ENCODE results near the gene EVPL.
"Not testable (repeated sequence)": the region's sequence is repeated elsewhere in the genome, so short reads cannot be mapped to it uniquely, and the experiment has no call there.

The EVPL gene

GRCh38 chr17:76048025-76048605, 21.0 kb upstream of the EVPL start:
- DNase-seq = no peak

GRCh38 chr17:76046064-76046463, 19.0 kb upstream of the EVPL start:
- no peak for DNase-seq

- DNase-seq = not testable (repeated sequence)
These were observed 17.4 kb upstream of the EVPL start for GRCh38 chr17:76044475-76045007.

- DNase-seq = not testable (repeated sequence)
These were observed 15.8 kb upstream of the EVPL start for GRCh38 chr17:76042868-76043267.

- DNase-seq = no peak
These were observed 13.3 kb upstream of the EVPL start for GRCh38 chr17:76040376-76040775.

- DNase-seq = no peak
These were observed 12.0 kb upstream of the EVPL start for GRCh38 chr17:76039121-76039520.

- no peak for DNase-seq
These were observed 10.9 kb upstream of the EVPL start for GRCh38 chr17:76038050-76038449.

- DNase-seq = no peak
These were observed 9.6 kb upstream of the EVPL start for GRCh38 chr17:76036497-76037261.

GRCh38 chr17:76034428-76035350, 7.6 kb upstream of the EVPL start:
- no peak for DNase-seq

- DNase-seq = no peak
These were observed 6.0 kb upstream of the EVPL start for GRCh38 chr17:76033139-76033538.

GRCh38 chr17:76032780-76033108, 5.6 kb upstream of the EVPL start:
- DNase-seq = no peak

GRCh38 chr17:76032073-76032779, 5.1 kb upstream of the EVPL start:
- DNase-seq = peak; percentile 71

GRCh38 chr17:76026714-76027158, 370 bp downstream of the EVPL start:
- no peak for DNase-seq

GRCh38 chr17:76025294-76025693, 1.8 kb downstream of the EVPL start:
- no peak for DNase-seq

- DNase-seq = no peak
These were observed 2.8 kb downstream of the EVPL start for GRCh38 chr17:76024353-76024752.

- no peak for DNase-seq
These were observed 3.2 kb downstream of the EVPL start for GRCh38 chr17:76023900-76024237.

GRCh38 chr17:76022973-76023899, 3.9 kb downstream of the EVPL start:
- DNase-seq = no peak

GRCh38 chr17:76022285-76022684, 4.8 kb downstream of the EVPL start:
- no peak for DNase-seq

GRCh38 chr17:76019833-76020467, 7.2 kb downstream of the EVPL start:
- DNase-seq = no peak

GRCh38 chr17:76018801-76019200, 8.3 kb downstream of the EVPL start:
- no peak for DNase-seq

GRCh38 chr17:76018340-76018680, 8.8 kb downstream of the EVPL start:
- DNase-seq = no peak
